ENCODE results near the gene IGSF23.
"Not testable (repeated sequence)": the region's sequence is repeated elsewhere in the genome, so short reads cannot be mapped to it uniquely, and the experiment has no call there.

- not testable (repeated sequence) for TF ChIP-seq CTCF (IDR thresholded peaks at IDR 0.05; ENCODE audit: low read depth, low read length, missing input control); SP1 (IDR thresholded peaks at IDR 0.05); ATF3 (IDR thresholded peaks at IDR 0.05); GABPA (IDR thresholded peaks at IDR 0.05 in 1 of 2, conservative IDR thresholded peaks at IDR 0.05 in 1 of 2); MAX (IDR thresholded peaks at IDR 0.05); REST (IDR thresholded peaks at IDR 0.05); EGR1 (IDR thresholded peaks at IDR 0.05; ENCODE audit: low read depth in 2 of 2); RXRA (IDR thresholded peaks at IDR 0.05); JUND (IDR thresholded peaks at IDR 0.05); ZBTB33 (IDR thresholded peaks at IDR 0.05)
These were observed 18.2 kb downstream of the IGSF23 start for GRCh38 chr19:44631611-44632010.

Data from liver (tissue), 3 donors.